ENCODE data around the gene TOR3A. TPM values are rescaled to one million over a fixed set of nuclear protein-coding genes. Genes with fewer than 3 reads are reported as not detected.

TOR3A gene
- total RNA-seq, 1 donor from 2014 or later = 94.8 TPM

DNA sequence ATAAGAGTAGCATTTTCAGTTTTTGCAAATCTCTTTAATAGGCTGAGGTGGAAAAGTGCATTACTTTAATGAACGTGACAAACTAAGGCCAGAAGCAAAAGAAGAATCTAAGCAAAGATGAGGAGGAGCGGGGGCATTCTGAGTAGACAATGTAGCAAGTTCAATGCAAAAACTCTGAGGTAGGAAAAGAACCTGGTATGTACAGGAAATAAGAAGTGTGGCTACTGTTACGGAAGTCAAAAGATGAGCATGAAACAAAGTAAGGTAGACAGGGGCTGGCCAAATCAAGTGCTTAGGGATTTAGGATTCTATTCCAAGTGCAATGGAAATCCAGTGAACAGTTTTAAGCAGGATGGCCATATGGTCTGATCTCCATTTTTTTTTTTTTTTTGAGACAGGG, 63.7 kb downstream of the TOR3A start:
- no peak for DNase-seq (ENCODE audit: low read depth)

Other genes starting within 250 kb of the TOR3A start
- gene ANGPTL1, start 211.0 kb upstream of the TOR3A start, total RNA-seq = 2.5 and 7.1 TPM in 2 replicates
- gene FAM20B, start 56.2 kb upstream of the TOR3A start, total RNA-seq = 55.3 and 56.6 TPM in 2 replicates
- gene ABL2, start 147.6 kb downstream of the TOR3A start, total RNA-seq = 43.2 and 60.3 TPM in 2 replicates
- gene SOAT1, start 211.7 kb downstream of the TOR3A start, total RNA-seq = 10.0 and 10.7 TPM in 2 replicates

Measured in myocyte (in vitro differentiated cells).